HG03469 (cell line): ENCODE measurements around the gene FKBP1A.
"Not testable (repeated sequence)": the region's sequence is repeated elsewhere in the genome, so short reads cannot be mapped to it uniquely, and the experiment has no call there.

Experiments
- ATAC-seq: cut with Tn5 transposase; IDR thresholded peaks from one replicate; pipeline ENCODE4 v1.9.1; 2021; ENCODE audit warnings: mild to moderate bottlenecking, moderate library complexity, moderate number of reproducible peaks; ENCODE audit not compliant: unreplicated experiment

Gene FKBP1A

DNA sequence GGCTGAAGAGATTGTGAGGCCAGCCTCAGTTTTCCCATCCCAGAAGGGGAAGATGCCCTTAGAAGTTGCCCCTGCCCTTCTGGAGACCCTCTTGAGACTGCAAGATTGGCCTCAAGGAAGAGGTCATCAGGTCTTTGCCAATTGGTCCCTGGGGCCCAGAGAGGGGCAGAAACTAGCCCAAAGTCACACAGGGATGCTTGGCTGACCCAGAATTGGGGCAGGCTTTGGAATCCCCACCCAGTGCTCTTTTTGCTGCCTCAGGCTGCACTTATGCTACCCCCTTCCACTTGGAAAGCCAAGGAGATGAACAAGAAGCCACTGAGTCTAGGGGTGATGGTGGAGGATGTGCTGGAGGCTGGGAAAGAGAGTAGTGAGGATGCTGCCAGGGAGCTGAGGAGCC, 24.9 kb upstream of the FKBP1A start:
- no peak for ATAC-seq

DNA sequence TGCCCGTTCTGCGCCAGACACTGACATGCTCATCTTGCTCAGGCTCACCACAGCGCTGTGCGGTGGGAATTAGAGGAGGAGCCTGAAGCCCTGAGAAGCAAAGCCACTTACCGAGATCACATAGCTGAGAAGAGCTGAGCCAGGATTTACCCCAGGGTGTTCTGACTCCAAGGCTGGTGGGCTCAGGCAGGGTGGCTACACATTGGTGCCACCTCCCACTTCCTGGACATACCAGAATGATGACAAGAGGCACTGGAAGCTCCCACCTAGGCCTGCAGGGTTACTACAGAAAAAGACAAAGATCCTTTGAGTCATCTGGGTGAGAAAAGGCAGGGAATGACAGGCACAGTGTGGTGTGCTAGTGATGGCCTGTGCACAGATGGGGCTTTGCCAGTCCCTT, 24.4 kb upstream of the FKBP1A start:
- no peak for ATAC-seq

DNA sequence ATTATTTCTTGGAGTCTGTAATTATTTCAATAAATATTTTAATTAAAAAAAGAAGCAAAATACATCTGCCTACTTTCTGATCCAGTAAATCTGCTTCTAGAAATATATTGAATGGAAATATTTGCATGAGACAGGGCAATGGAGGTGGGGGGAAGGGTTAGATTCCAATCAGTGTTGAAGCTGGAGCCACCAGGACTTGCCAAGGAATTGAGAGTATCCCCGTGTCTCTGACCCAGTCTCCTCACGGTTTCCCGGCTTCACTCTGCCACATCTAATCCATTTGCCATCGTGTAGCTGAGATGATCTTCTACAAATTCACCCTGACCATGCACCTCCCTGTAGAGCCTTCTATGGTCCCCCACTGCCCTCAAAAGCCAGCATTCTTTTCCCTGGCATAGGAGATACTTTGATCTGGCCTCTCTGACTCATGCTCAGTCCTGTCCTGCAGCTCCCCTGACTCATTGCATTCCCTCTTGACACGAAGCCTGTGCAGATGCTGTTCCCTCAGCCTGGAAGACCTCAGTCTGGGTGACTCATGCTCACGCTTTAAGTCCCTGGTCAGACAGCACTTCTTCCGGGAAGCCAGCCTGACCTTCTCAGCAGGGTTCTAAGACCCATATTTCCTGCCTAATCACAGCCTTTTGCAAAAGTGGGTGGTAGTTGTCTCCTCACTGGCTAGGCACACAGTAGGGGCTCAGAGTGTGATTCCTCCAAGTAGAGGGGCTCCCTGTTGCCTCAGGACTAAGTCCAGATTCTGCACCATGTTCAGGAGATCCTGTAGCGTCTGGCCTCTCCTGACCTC, 23.0 kb upstream of the FKBP1A start:
- no peak for ATAC-seq

DNA sequence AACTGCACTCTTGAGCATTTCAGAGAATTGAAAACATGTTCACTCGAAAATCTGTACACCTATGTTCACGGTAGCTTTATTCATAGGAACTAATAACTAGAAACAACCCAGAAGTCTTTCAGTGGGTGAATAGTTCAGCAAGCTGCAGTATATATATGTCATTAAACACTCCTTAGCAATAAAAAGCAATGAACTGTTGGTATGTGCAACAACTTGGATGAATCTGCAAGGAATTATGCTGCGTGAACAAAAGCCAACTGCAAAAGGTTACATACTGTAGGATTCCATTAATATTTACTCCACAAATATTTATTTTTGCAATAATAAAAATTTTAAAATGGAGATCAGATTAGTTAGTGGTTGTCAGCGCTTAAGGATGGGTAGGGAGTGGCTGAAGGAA, 22.1 kb upstream of the FKBP1A start:
- ATAC-seq = no peak

DNA sequence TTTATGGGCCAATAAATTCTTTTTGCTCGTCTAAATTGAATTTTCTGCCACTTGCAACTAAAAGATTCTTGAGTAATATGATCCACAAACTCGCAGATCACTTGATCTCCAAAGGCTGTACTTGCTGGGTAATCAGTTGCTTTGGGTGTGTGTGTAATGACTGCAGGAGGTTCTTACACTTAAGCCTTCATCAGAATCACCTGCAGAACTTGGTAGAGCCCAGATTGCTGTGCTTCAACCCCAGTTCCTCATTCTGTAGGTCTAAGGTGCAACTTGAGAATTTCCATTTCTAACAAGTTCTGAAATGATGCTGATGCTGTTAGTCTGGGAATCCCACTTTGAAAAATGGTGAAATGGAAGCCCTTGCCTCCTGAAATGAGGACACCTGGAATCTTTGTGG, 12.9 kb upstream of the FKBP1A start:
- no peak for ATAC-seq

DNA sequence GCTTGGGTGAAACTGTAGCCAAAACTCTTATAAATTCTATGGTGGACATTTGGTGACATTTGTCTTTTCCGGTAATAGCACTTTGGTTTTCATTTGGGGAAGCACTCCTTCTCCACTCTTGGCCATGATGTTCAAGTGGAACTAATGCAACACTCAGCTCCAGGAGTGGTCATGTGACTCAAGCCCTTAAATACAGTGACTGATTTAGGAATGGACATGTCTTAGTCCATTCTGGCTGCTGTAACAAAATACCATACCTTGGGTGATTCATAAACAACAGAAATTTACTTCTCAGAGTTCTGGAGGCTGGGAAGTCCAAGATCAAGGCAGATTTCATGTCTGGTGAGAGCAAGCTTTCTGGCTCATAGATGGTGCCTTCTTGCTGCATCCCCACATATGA, 10.8 kb upstream of the FKBP1A start:
- no peak for ATAC-seq

DNA sequence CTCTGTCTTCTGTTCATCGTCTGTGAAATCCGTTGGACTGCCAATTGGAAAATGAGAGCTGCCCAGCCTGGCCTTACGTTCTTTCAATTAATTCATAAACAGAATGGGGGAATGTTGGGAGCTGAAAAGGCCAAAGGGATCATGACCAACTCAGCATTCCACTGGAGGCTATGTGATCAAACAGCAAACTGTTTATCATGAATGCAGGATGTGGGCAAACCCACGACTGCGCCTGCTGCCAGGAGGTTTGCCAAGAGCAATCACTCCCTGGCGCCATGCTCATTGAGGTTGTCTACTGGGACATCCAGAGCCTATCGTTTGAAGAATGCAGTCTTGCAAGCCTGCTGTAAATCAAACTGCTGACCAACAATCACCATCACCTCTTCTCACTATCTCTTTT, 9.3 kb upstream of the FKBP1A start:
- no peak for ATAC-seq

DNA sequence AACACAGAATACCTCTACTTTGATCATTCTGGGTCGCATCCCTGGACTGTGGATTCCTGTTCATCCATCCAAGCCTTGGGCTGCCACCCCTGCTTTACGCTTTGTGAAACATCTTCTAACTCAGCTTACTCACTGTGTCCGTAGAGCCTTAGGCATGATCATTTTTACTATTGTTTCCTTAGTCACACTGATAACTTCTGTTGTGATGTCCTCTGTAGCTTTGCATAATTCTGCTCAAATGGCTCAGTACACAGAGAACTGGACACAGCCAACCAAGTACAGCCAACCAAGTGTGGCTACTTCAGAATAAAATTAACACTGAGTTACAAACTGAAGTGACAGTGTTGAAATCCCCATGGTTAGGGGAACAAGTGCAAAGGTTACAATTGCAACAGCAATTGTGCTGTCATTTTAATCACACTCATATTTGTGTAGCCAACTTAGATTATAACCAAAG, 8.6 kb upstream of the FKBP1A start:
- ATAC-seq = no peak

DNA sequence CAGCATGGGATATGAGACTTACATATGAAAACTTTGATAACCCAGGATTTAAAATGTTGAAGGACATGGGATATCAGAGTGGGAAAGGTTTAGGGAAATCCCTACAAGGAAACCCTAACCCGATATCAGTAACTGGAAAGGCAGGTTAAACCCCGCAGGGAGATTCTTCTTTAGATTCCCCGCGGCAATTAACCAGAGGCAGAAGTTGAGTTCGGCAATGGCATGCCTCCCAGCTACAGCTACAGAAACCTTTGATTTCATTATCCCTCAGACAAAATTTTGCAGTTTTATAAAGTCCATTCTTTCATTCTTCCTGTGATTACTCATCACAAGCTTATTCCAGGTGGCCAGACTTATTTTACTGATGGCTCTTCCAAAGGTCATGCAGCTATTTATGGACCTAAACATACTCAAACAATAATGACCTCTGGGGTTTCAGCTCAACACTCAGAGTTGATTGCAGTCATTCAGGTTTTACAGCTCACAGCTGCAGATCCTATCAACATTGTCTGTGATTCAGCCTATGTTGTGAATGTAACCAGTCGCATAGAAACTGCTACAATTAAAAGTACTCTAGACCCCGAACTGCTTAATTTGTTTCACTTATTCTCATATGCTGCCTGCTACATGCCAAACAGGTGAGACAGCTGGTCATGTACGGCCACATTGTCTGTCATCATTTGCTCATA, 7.0 kb upstream of the FKBP1A start:
- not testable (repeated sequence) for ATAC-seq

DNA sequence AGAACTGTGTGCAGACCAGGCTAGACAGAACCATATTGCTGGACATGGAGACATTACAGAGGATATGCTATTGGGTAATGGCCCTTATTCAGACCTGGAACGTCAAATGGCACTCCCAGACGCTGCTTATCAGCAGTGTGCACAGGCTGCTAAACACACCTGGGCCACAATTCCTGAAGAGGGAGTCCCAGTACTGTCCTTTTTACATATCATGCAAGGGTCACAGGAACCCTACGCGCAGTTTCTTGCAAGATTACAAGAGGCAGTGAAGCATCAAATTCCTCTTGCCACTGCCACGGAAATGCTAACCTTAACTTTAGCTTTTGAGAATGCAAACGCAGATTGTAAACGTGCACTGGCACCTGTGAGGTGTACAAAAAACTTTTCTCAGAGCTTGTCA, 5.3 kb upstream of the FKBP1A start:
- ATAC-seq = not testable (repeated sequence)

DNA sequence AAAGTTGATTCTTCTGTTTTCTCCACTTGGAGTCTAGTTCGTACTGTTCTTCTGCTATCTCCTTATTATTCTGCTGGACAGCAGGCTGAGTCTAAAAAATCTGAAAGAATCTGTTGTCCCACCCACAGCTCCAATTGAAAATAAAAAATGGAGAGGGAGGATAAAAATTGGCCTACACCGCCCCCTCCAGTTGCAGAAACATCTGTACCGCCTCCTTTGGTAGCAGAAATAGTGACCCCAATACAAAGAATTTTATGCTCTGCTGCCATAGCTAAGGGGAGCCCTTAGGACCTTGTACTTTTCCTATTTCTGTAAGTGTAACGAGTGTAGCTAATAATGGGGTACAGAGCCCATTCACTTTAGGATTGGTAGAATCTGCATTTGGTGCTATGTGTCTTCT, 4.9 kb upstream of the FKBP1A start:
- ATAC-seq = no peak

DNA sequence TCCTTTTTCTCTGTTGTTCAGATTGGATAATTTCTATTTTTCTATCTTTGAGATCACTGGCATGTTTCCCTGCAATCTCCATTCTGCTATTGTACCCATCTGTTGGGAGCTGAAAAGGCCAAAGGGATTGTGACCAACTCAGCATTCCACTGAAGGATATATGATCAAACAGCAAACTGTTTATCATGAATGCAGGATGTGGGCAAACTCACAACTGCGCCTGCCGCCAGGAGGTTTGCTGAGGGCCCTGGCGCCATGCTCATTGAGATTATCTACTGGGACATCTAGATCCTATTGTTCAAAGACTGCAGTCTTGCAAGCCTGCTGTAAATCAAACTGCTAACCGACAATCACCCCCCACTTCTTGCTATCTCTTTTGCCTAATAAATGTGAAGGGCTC, 3.8 kb upstream of the FKBP1A start:
- no peak for ATAC-seq

DNA sequence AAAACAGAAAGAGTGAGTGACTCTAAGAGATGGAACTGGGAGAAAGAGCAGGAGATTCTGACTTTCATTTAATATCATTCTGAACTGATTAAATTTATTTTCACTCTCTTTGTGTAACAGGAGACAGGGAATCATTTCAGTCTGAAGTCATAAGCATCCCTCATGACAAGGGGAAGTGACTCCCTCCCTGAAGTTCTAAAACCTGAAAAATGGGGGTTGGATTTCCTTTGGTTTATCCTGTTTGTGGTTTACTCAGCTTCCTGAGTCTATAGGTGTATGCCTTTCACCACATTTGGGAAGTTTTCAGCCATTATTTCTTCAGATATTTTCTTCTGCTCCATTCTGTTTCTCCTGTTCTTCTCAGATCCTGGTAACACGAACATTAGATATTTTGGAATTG, 3.4 kb upstream of the FKBP1A start:
- no peak for ATAC-seq

DNA sequence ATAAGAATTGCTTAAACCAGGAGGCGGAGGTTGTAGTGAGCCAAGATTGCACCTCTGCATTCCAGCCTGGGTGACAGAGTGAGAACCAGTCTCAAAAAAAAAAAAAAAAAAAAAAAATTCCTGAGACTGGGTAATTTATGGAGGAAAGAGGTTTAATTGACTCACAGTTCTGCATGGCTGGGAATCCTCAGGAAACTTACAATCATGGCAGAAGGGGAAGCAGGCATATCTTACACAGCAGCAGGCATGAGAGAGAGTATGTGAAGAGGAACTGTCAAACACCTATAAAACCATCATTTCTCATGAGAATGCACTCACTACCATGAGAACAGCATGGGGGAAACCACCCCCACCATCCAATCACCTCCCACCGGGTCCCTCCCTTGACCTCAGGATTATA, 1.8 kb upstream of the FKBP1A start:
- no peak for ATAC-seq

DNA sequence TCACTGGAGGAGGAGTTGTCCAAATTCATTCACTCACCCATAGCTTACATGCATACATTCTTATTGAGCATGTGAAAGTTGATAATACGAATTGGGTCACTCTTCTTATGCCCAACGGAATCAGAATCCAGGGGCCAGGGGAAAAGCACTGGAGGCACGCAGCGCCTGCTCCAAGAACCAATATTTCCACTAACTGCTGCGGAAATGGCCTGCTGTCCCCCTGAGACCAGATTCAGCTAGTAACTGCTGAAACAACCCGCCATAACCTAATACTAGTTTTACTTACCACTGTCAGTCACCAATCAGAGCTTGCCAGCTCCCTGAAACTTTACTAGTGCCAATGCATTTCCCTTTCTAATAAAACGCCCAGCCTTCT, 641 bp upstream of the FKBP1A start:
- no peak for ATAC-seq

DNA sequence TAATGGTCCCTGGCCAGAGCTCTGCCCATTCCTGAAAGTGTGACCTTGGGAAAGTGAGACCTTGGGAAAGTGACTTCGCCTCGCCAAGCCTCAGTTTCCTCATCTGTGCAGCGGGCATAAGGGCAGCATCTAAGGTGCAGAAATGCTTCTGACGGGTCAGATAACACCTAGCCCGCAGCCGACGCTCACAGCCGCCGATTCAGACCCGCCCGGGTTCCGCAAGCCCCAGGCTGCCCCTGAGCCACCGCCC, 486 bp downstream of the FKBP1A start:
- no peak for ATAC-seq

DNA sequence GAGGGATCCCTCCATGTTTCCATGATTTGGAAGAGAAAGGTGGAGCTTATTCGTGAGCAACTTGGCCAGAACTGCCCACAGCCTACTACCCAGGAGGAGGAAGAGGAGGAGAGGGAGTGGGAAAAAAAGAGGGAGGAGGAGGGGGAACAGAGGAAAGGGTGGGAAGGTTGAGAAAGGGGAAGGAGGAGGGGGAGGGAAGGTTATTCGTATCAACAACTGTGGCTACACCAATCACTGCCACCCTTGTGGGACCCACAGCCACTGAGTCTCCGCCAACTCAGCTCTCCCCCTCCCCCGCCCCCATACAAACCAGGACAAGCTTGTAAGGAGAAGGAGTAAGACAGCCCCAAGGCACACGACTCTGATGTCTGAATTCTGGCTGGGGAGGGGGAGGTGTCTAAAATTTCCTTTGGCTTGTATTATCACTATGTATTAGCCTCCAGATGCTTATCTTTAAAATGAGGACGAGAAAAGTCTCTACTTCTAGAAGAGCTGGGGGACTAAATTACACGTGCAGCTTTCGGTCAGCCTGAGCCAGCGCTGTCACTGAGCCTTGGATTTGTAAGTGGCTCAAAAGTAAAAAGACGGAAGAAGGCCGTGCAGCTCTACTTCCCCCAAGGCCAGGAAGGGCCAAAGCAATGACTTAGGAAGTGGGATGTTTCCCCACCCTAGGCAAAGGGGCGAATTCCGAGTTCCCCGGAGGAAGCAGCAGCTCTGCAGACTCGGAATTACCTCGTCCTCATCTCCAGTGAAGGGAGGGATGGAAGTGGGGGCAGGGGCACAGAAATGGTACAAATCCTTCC, 1.0 kb downstream of the FKBP1A start:
- ATAC-seq = no peak

DNA sequence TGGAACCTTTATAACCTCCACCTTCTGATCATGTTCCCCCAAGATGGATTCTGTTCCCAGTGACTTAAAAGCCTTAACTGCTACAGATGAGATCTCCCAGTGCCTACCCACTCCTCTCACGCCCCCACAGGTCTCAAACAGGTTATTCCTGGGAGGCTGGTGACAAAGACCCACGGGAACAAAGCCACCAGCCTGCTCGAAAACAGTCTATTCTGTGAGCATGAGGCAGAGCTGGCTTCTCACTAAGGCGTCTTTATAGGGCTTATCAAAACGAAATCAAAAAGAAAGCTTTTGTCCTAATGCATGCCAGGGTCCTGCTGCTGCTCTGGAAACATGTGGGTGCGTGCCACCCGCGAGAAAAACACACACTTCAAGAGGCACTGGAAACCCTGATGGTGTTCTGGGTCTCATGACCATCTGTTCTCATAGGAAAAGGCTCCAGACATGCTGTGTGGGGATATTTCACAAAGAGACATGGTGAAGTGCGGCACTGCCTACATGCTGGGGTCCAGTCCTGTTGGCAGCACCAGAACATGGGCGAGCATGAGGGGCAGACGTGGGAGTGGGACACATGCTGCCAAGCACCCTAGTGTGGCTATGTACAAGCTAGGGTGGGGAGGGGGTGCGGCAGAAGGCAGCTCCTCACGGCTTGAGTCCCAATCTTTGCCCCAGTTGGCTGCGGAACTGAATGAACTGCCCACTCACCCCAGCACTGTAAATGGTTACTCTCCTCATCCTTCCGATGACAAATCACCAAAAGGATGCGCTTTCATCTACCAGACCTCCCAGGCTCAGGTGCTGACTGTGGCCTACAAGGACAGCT, 2.1 kb downstream of the FKBP1A start:
- no peak for ATAC-seq

DNA sequence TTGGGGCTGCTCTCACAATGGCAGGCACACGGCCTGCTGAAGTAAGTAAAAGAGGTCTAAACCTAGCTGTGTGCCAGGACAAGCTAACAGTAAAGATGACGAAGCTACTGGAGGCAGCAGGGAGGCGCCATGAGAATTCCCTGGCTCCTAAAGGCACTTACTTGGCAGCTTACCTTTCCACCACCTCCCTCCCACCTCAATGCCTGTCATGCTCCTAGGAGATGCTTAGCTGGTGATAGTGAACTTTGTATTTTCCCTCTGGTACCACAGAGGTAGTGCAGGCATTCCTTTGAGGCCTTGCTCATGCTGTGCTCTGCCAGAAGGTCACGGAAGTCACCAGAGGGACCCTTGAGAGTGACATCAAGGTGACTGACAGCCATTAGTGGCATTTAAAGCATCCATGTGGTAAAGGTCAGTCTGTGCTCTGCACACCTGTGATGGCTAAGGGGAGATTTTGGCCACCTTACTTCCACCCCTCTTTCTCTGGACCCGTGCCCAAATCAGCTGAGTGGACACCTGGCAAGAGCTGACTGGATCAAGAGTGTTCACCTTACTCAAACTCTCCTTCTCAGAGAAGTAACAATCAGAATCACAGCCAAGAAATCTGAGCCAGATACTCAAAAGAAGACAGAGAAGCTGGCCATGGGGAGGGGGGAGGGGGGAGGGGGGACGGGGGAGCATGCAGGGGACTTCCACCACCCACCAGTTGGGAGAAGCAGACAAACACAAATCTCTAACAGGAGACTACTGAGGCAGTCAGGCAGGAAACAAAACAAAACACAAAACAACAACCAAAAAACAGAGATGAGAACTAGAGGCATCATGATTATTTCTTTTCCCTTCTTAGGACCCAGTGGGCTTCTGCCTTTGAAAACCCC, 2.9 kb downstream of the FKBP1A start:
- ATAC-seq = no peak
